A673 (cell line): Measurements from ENCODE around the gene NAGLU.

Source experiments
- CTCF ChIP-seq: fragments of 300-800, 200-600 bp; sonication (generic); conservative IDR thresholded peaks from 2 replicates; pipeline ENCODE4 v1.5.1; 2017; ENCODE audit warnings: low read depth, mild to moderate bottlenecking, antibody characterized with exemption, low read length, moderate library complexity, mixed read lengths
- EZH2 ChIP-seq: fragments of 200-600 bp; sonication (generic); IDR thresholded peaks from 2 replicates; pipeline ENCODE4 v1.6.1; 2017; ENCODE audit warnings: borderline replicate concordance, low read depth, mild to moderate bottlenecking, mixed read lengths, antibody characterized with exemption, low read length; ENCODE audit not compliant: poor library complexity, severe bottlenecking

- no peak for TF ChIP-seq CTCF
- TF ChIP-seq EZH2, result no peak
Observed at GRCh38 chr17:42563143-42563509, 27.1 kb downstream of the NAGLU start.
